Cardiac fibroblast (primary cell): ENCODE results near the gene NOL7.

Source experiments
- DNase-seq, 2 donors: peaks; one replicate each; pipeline versions ENCODE4 v3.0.0 to v3.0.0-alpha.2; 2010; ENCODE audit warnings: low read depth in 2 of 2
- H3K4me3 ChIP-seq, 2 donors: replicated peaks in 1 of 2; 1 replicate in 1 of 2; 2 replicates in 1 of 2; pipeline ENCODE4 v1.5.1; 2011; ENCODE audit warnings: low read depth in 2 of 2, low read length in 2 of 2, mild to moderate bottlenecking in 2 of 2, moderate library complexity in 1 of 2
- CTCF ChIP-seq: IDR thresholded peaks from one replicate; pipeline ENCODE4 v1.5.1; 2011; ENCODE audit warnings: low read depth, mild to moderate bottlenecking, low read length, inconsistent platforms

The NOL7 gene

GRCh38 chr6:13624871-13625288 is 9.7 kb downstream of the NOL7 start:
- peak; percentile 57 for TF ChIP-seq CTCF
- DNase-seq = peak; percentile 55 to 64
- H3K4me3 ChIP-seq = no peak overlapping the region

GRCh38 chr6:13629459-13630116 is 14.5 kb downstream of the NOL7 start:
- DNase-seq = peak; percentile 7 to 9
- H3K4me3 ChIP-seq = no peak overlapping the region
- TF ChIP-seq CTCF = no peak

- no peak for TF ChIP-seq CTCF
- no peak overlapping the region for H3K4me3 ChIP-seq
- DNase-seq = peak in 1 of 2 donors; percentile 3
These were observed 15.4 kb downstream of the NOL7 start for GRCh38 chr6:13630499-13630898.

GRCh38 chr6:13633343-13633742 is 18.2 kb downstream of the NOL7 start:
- H3K4me3 ChIP-seq = no peak overlapping the region
- DNase-seq = no peak
- TF ChIP-seq CTCF = no peak

GRCh38 chr6:13635948-13636658 is 21.0 kb downstream of the NOL7 start:
- TF ChIP-seq CTCF = no peak
- peak in 1 of 2 donors; percentile 22 for DNase-seq

GRCh38 chr6:13638014-13638413 is 22.9 kb downstream of the NOL7 start:
- H3K4me3 ChIP-seq = no peak overlapping the region
- DNase-seq = no peak
- no peak for TF ChIP-seq CTCF

More at GRCh38 chr6:13635948-13636658, 21.0 kb downstream of the NOL7 start:
- H3K4me3 ChIP-seq = no peak overlapping the region
